ENCODE results near the gene NET1. TPM values are rescaled to one million over a fixed set of nuclear protein-coding genes. Genes with fewer than 3 reads are reported as not detected.
A peak's percentile ranks its signal among the peaks of the same experiment; 100 is the strongest.

NET1 gene
- total RNA-seq, 2 experiments from 2014 or later = 39.8 to 46.3 TPM

DNA sequence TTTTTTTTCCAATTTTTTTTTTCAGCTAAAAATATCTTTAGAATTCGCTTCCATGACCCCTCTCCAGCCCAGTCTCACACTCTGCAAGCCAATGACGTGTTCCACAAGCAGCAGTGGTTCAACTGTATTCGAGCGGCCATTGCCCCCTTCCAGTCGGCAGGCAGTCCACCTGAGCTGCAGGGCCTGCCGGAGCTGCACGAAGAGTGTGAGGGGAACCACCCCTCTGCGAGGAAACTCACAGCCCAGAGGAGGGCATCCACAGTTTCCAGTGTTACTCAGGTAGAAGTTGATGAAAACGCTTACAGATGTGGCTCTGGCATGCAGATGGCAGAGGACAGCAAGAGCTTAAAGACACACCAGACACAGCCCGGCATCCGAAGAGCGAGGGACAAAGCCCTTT lies 44.2 kb downstream of the NET1 start:
- H2AFZ ChIP-seq (ENCODE audit: low read length) = no peak overlapping the region
- peaks cover 94% of the 10 kb centered on the region for H3K36me3 ChIP-seq (ENCODE audit: insufficient read depth, low read length)
- H3K9me2 ChIP-seq (ENCODE audit: insufficient read depth, low read length) = no peaks in the 10 kb centered on the region
- no peak overlapping the region for H3K4me3 ChIP-seq (ENCODE audit: low read depth, low read length, poor library complexity, severe bottlenecking)
- no peak for TF ChIP-seq EZH2phosphoT487 (IDR thresholded peaks at IDR 0.05; ENCODE audit: borderline replicate concordance, low read depth, low read length)
- TF ChIP-seq, protein P1, sequence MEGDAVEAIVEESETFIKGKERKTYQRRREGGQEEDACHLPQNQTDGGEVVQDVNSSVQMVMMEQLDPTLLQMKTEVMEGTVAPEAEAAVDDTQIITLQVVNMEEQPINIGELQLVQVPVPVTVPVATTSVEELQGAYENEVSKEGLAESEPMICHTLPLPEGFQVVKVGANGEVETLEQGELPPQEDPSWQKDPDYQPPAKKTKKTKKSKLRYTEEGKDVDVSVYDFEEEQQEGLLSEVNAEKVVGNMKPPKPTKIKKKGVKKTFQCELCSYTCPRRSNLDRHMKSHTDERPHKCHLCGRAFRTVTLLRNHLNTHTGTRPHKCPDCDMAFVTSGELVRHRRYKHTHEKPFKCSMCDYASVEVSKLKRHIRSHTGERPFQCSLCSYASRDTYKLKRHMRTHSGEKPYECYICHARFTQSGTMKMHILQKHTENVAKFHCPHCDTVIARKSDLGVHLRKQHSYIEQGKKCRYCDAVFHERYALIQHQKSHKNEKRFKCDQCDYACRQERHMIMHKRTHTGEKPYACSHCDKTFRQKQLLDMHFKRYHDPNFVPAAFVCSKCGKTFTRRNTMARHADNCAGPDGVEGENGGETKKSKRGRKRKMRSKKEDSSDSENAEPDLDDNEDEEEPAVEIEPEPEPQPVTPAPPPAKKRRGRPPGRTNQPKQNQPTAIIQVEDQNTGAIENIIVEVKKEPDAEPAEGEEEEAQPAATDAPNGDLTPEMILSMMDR (conservative IDR thresholded peaks at IDR 0.05; ENCODE audit: low read length) = no peak
- ChIA-PET CTCF (ENCODE audit: unreplicated experiment) (no interaction called here), POLR2A (interaction anchor here (0.6 to 1.1 kb wide), 4 partner anchors 8 to 119 kb away, joined by 3 to 5 read pairs (median 4); no protein-coding TSS in a partner anchor)
- H3K27ac ChIP-seq (ENCODE audit: low read depth, low read length, poor library complexity, severe bottlenecking) = no peak overlapping the region
- no peaks in the 10 kb centered on the region for H4K20me1 ChIP-seq (ENCODE audit: insufficient read depth, low read length)
- no TSS peak for BruUV-seq (replicated peaks)
- no peaks in the 10 kb centered on the region for H3K9me3 ChIP-seq (ENCODE audit: low read length)
- DNase-seq (ENCODE audit: low spot score) = no peak
- H3K79me2 ChIP-seq (ENCODE audit: insufficient read depth, low read depth, low read length) = no peaks in the 10 kb centered on the region; the same call in 1 of the 2 replicates
- H3K4me1 ChIP-seq (ENCODE audit: insufficient read depth, low read length, poor library complexity, severe bottlenecking) = no peaks in the 10 kb centered on the region
- intact Hi-C loops (cut with micrococcal nuclease; ENCODE audit: unreplicated experiment) = no loop called here
- H3K4me2 ChIP-seq (ENCODE audit: low read length) = no peak overlapping the region

- TF ChIP-seq, protein P1 (conservative IDR thresholded peaks at IDR 0.05; ENCODE audit: low read length) = no peak
- TF ChIP-seq EZH2phosphoT487 (IDR thresholded peaks at IDR 0.05; ENCODE audit: borderline replicate concordance, low read depth, low read length) = no peak
Measured at GRCh38 chr10:5457741-5458140, 45.4 kb downstream of the NET1 start.

DNA sequence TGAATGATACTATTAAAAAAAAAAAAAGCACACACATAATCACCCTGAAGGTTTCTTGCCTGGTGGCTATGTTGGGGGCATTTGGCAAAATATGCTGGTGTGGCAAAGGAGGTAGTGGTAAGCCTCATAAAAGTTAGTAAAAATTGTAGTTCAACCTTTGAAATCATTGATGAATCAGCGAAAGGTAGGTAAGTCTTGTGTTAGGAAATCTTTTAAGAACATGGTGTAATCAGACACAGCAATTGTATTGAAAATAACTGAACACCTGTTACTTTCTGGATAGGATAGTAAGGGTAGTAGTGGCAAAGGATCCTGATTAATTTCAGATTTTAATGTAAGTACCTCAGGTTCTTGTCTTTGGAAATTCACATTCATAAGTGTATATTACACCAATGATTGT lies 46.1 kb downstream of the NET1 start:
- BruUV-seq (replicated peaks) = no TSS peak

More at GRCh38 chr10:5457741-5458140, 45.4 kb downstream of the NET1 start:
- H3K9me2 ChIP-seq (ENCODE audit: insufficient read depth, low read length) = no peaks in the 10 kb centered on the region
- ChIA-PET CTCF (ENCODE audit: unreplicated experiment) (no interaction called here), POLR2A (no interaction called here)
- no peak overlapping the region for H3K27ac ChIP-seq (ENCODE audit: low read depth, low read length, poor library complexity, severe bottlenecking)
- H3K4me1 ChIP-seq (ENCODE audit: insufficient read depth, low read length, poor library complexity, severe bottlenecking) = no peaks in the 10 kb centered on the region
- H3K36me3 ChIP-seq (ENCODE audit: insufficient read depth, low read length) = peaks cover 82% of the 10 kb centered on the region
- no peaks in the 10 kb centered on the region for H3K9me3 ChIP-seq (ENCODE audit: low read length)
- H2AFZ ChIP-seq (ENCODE audit: low read length) = no peak overlapping the region
- no peak overlapping the region for H3K4me3 ChIP-seq (ENCODE audit: low read depth, low read length, poor library complexity, severe bottlenecking)
- H3K4me2 ChIP-seq (ENCODE audit: low read length) = no peak overlapping the region
- intact Hi-C loops (cut with micrococcal nuclease; ENCODE audit: unreplicated experiment) = no loop called here
- DNase-seq (ENCODE audit: low spot score) = no peak
- no peaks in the 10 kb centered on the region for H3K79me2 ChIP-seq (ENCODE audit: insufficient read depth, low read depth, low read length)
- BruUV-seq (replicated peaks) = TSS peak; percentile 71
- H4K20me1 ChIP-seq (ENCODE audit: insufficient read depth, low read length) = no peaks in the 10 kb centered on the region

More for the DNA sequence above, 46.1 kb downstream of the NET1 start:
- Histone ChIP-seq H3K4me3 (ENCODE audit: low read depth, low read length, poor library complexity, severe bottlenecking) (no peak overlapping the region), H3K9me2 (ENCODE audit: insufficient read depth, low read length) (no peaks in the 10 kb centered on the region), H3K27ac (ENCODE audit: low read depth, low read length, poor library complexity, severe bottlenecking) (no peak overlapping the region), H3K9me3 (ENCODE audit: low read length) (no peaks in the 10 kb centered on the region), H3K79me2 (ENCODE audit: insufficient read depth, low read depth, low read length) (no peaks in the 10 kb centered on the region), H3K4me2 (ENCODE audit: low read length) (no peak overlapping the region), H2AFZ (ENCODE audit: low read length) (no peak overlapping the region), H3K4me1 (ENCODE audit: insufficient read depth, low read length, poor library complexity, severe bottlenecking) (no peaks in the 10 kb centered on the region), H3K36me3 (ENCODE audit: insufficient read depth, low read length) (peaks cover 75% of the 10 kb centered on the region), H4K20me1 (ENCODE audit: insufficient read depth, low read length) (no peaks in the 10 kb centered on the region)
- DNase-seq (ENCODE audit: low spot score) = no peak
- ChIA-PET CTCF (ENCODE audit: unreplicated experiment) (no interaction called here), POLR2A (interaction anchor here (0.7 kb wide), 1 partner anchor 32 kb away, joined by 5 read pairs; no protein-coding TSS in a partner anchor)
- intact Hi-C loops (cut with micrococcal nuclease; ENCODE audit: unreplicated experiment) = no loop called here
- TF ChIP-seq, protein P1 (conservative IDR thresholded peaks at IDR 0.05; ENCODE audit: low read length) = no peak
- no peak for TF ChIP-seq EZH2phosphoT487 (IDR thresholded peaks at IDR 0.05; ENCODE audit: borderline replicate concordance, low read depth, low read length)

All from OCI-LY7 (cell line).